Smooth muscle cell (in vitro differentiated cells): ENCODE results near the gene PILRB. TPM values are rescaled to one million over a fixed set of nuclear protein-coding genes. Genes with fewer than 3 reads are reported as not detected.

ENCODE experiments used
- DNase-seq: peaks from one replicate; lab custom pipeline; 2025; ENCODE audit not compliant: unreplicated experiment; lab: John Stamatoyannopoulos, UW
- H2AFZ ChIP-seq: fragments of 200-600 bp; sonication (generic); 2 replicates; pipeline ENCODE4 v1.6.0; 2016; ENCODE audit warnings: antibody characterized with exemption, low read depth, mild to moderate bottlenecking
- H3F3A ChIP-seq: fragments of 200-600 bp; sonication (generic); 2 replicates; pipeline ENCODE4 v1.6.0; 2017; ENCODE audit warnings: antibody characterized with exemption, low read depth
- H3K27ac ChIP-seq: fragments of 200-600 bp; sonication (generic); 2 replicates; pipeline ENCODE4 v1.5.1; 2016; ENCODE audit warnings: low read depth, mild to moderate bottlenecking
- H3K27me3 ChIP-seq: fragments of 200-600 bp; sonication (generic); 2 replicates; pipeline ENCODE4 v1.6.1; 2016; ENCODE audit warnings: low read depth, mild to moderate bottlenecking
- H3K36me3 ChIP-seq: fragments of 200-600 bp; sonication (generic); 2 replicates; pipeline ENCODE4 v1.5.1; 2016; ENCODE audit warnings: low read depth
- H3K4me1 ChIP-seq: fragments of 200-600 bp; sonication (generic); 2 replicates; pipeline ENCODE4 v1.5.1; 2016; ENCODE audit warnings: low read depth
- H3K4me2 ChIP-seq: fragments of 200-600 bp; sonication (generic); 2 replicates; pipeline ENCODE4 v1.6.0; 2016; ENCODE audit warnings: mild to moderate bottlenecking
- H3K4me3 ChIP-seq: fragments of 200-600 bp; sonication (generic); 2 replicates; pipeline ENCODE4 v1.5.1; 2016; ENCODE audit warnings: mild to moderate bottlenecking
- H3K79me2 ChIP-seq: fragments of 200-600 bp; sonication (generic); 2 replicates; pipeline ENCODE4 v1.6.0; 2016; ENCODE audit warnings: low read depth, mild to moderate bottlenecking
- H3K9ac ChIP-seq: fragments of 200-600 bp; sonication (generic); 2 replicates; pipeline ENCODE4 v1.6.0; 2016; ENCODE audit warnings: low read depth
- H3K9me3 ChIP-seq: fragments of 200-600 bp; sonication (generic); replicated peaks from 2 replicates; pipeline ENCODE4 v1.5.1; 2016; ENCODE audit warnings: low read depth
- H4K20me1 ChIP-seq: fragments of 200-600 bp; sonication (generic); 2 replicates; pipeline ENCODE4 v1.6.0; 2016; ENCODE audit warnings: low read depth
- WGBS: methylation state at CpG from one replicate; pipeline ENCODE4 v1.1.7; 2016; ENCODE audit warnings: low lambda C conversion rate; 5-methylcytosine and 5-hydroxymethylcytosine counted together
- polyA plus RNA-seq: library from polyadenylated mRNA; unstranded; fragments of >200 nt; fragmentation: Nextera tagmentation; extraction: Ambion mirVana; gene quantifications from 2 replicates; pipeline ENCODE4 v1.2.1, GENCODE V29; 2016
- total RNA-seq: library from RNA; depleted of rRNA; stranded (reverse); fragments of >200 nt; gene quantifications from 2 replicates; pipeline ENCODE4 v1.2.3, GENCODE V29; 2014
- TF ChIP-seq, protein P1 (sequence below): fragments of 200-600 bp; sonication (generic); IDR thresholded peaks from 2 replicates; pipeline ENCODE4 v1.5.1; 2017; ENCODE audit warnings: borderline replicate concordance, mild to moderate bottlenecking, antibody characterized with exemption; ENCODE audit not compliant: insufficient read depth, poor library complexity, severe bottlenecking

PILRB gene
- total and polyA plus RNA-seq, 2 experiments from 2014 or later = 10.1 to 12.0 TPM

DNA sequence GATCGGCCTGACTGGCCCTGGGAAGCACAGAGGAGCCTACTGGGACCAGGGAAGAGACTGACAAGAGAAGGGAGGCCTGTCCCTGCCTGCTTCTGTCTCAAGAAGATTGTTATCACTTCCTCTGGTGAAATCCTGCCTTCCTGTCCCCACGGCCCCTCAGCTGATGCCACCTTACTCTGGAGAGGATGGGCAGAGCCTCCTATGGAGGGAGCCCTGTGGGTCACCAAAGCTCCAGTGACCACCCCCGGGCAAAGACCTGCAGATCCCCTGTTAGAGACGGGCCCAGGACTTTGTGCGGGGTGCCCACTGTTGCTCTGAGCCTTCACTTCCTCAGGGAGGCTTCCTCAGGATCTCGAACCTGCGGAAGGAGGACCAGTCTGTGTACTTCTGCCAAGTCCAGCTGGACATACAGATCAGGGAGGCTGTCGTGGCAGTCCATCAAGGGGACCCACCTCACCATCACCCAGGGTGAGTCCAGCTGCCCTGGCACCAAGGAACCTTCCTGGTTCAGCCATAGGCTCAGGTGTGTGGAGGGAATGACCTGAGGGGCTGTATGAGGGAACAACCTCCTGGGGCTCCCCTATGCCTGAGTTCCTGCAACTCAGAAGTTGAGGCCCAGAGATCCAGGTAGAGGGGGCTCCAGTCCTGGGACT lies 1.4 kb upstream of the PILRB start:
- no peak overlapping the region for H2AFZ ChIP-seq
- H3K79me2 ChIP-seq = no peaks in the 10 kb centered on the region
- H3K4me2 ChIP-seq = no peak overlapping the region
- H3K36me3 ChIP-seq = no peaks in the 10 kb centered on the region
- H3F3A ChIP-seq = no peaks in the 10 kb centered on the region
- no peak overlapping the region for H3K9ac ChIP-seq
- no peaks in the 10 kb centered on the region for H4K20me1 ChIP-seq
- 94% methylated on average over 8 of the region's 8 CpGs for WGBS
- H3K27ac ChIP-seq = no peak overlapping the region
- TF ChIP-seq, protein P1, sequence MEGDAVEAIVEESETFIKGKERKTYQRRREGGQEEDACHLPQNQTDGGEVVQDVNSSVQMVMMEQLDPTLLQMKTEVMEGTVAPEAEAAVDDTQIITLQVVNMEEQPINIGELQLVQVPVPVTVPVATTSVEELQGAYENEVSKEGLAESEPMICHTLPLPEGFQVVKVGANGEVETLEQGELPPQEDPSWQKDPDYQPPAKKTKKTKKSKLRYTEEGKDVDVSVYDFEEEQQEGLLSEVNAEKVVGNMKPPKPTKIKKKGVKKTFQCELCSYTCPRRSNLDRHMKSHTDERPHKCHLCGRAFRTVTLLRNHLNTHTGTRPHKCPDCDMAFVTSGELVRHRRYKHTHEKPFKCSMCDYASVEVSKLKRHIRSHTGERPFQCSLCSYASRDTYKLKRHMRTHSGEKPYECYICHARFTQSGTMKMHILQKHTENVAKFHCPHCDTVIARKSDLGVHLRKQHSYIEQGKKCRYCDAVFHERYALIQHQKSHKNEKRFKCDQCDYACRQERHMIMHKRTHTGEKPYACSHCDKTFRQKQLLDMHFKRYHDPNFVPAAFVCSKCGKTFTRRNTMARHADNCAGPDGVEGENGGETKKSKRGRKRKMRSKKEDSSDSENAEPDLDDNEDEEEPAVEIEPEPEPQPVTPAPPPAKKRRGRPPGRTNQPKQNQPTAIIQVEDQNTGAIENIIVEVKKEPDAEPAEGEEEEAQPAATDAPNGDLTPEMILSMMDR = no peak
- no peaks in the 10 kb centered on the region for H3K27me3 ChIP-seq
- H3K4me3 ChIP-seq = no peak overlapping the region
- H3K4me1 ChIP-seq = no peaks in the 10 kb centered on the region
- no peaks in the 10 kb centered on the region for H3K9me3 ChIP-seq
- DNase-seq = no peak

DNA sequence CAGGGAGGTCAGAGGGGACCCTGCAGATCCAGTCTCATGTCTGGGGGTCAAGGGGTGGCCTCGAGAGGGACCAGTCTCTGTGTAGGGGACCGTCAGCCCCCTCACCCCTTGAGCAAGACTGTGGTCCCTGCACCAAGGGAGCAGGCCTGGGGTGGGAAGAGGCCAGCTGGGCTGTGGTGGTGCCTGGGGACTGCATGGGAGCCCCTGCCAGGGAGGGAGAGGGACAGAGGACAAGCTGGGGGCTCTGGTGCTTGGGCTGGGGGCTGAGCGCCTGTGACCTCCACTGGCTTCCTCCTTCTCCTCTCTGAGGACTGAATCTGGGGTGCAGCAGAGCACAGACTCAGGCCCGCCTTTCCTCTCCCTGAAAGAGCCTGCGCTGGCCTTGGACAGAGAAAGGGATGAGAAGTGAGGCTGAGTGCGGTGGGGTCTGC lies 771 bp upstream of the PILRB start:
- DNase-seq = no peak
- Histone ChIP-seq H3F3A (no peaks in the 10 kb centered on the region), H3K36me3 (no peaks in the 10 kb centered on the region), H2AFZ (no peak overlapping the region), H3K27ac (no peak overlapping the region), H3K4me3 (no peak overlapping the region), H3K79me2 (no peaks in the 10 kb centered on the region), H3K4me1 (no peaks in the 10 kb centered on the region), H3K9me3 (no peaks in the 10 kb centered on the region), H3K9ac (no peak overlapping the region), H3K27me3 (no peaks in the 10 kb centered on the region), H3K4me2 (no peak overlapping the region), H4K20me1 (no peaks in the 10 kb centered on the region)
- whole genome bisulfite sequencing = 95% methylated on average over 6 of the region's 6 CpGs
- TF ChIP-seq, protein P1 = no peak

DNA sequence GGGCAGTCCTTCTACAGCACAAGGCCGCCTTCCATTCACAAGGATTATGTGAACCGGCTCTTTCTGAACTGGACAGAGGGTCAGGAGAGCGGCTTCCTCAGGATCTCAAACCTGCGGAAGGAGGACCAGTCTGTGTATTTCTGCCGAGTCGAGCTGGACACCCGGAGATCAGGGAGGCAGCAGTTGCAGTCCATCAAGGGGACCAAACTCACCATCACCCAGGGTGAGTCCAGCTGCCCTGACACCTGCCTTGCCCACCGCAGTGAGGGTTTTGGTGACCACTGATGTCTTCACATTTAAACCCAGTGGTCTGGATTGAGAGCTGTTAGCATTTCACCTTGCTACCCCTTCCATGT lies 918 bp downstream of the PILRB start:
- Histone ChIP-seq H3K4me1 (no peaks in the 10 kb centered on the region), H2AFZ (no peak overlapping the region), H3K4me3 (no peak overlapping the region), H3K4me2 (no peak overlapping the region), H3K27me3 (no peaks in the 10 kb centered on the region), H3K79me2 (no peaks in the 10 kb centered on the region), H3K27ac (no peak overlapping the region), H3K9ac (no peak overlapping the region), H3K36me3 (no peaks in the 10 kb centered on the region), H3K9me3 (no peaks in the 10 kb centered on the region), H3F3A (no peaks in the 10 kb centered on the region), H4K20me1 (no peaks in the 10 kb centered on the region)
- TF ChIP-seq, protein P1 = no peak
- over 99% methylated on average over 8 of the region's 8 CpGs for WGBS
- no peak for DNase-seq
